Stimulated activated CD4-positive, alpha-beta T cell treated with anti-CD3 and anti-CD28 coated beads, Interleukin-15, amount 100 ng/mL, for 24 hours (primary cell): Measurements from ENCODE around the gene CROCC2.
A peak's percentile ranks its signal among the peaks of the same experiment; 100 is the strongest.

ENCODE experiments used
- DNase-seq: peaks from one replicate; pipeline ENCODE4 v3.0.0-alpha.2; 2020

CROCC2 gene

GRCh38 chr2:241025639-241026038, 119.5 kb downstream of the CROCC2 start:
- no peak for DNase-seq

GRCh38 chr2:241029599-241030332, 123.6 kb downstream of the CROCC2 start:
- no peak for DNase-seq

- DNase-seq, result no peak
These were observed 124.2 kb downstream of the CROCC2 start for GRCh38 chr2:241030333-241030680.

- no peak for DNase-seq
These were observed 124.7 kb downstream of the CROCC2 start for GRCh38 chr2:241030883-241031282.

- DNase-seq, result no peak
These were observed 125.5 kb downstream of the CROCC2 start for GRCh38 chr2:241031436-241032165.

- DNase-seq, result no peak
These were observed 127.3 kb downstream of the CROCC2 start for GRCh38 chr2:241033336-241033987.

- DNase-seq, result no peak
These were observed 127.9 kb downstream of the CROCC2 start for GRCh38 chr2:241033994-241034393.

GRCh38 chr2:241034490-241035141, 128.5 kb downstream of the CROCC2 start:
- no peak for DNase-seq

GRCh38 chr2:241035142-241035817, 129.1 kb downstream of the CROCC2 start:
- no peak for DNase-seq

- DNase-seq, result no peak
These were observed 129.8 kb downstream of the CROCC2 start for GRCh38 chr2:241035818-241036396.

- DNase-seq, result peak; percentile 63
These were observed 130.3 kb downstream of the CROCC2 start for GRCh38 chr2:241036397-241036963.

GRCh38 chr2:241036964-241037421, 130.9 kb downstream of the CROCC2 start:
- no peak for DNase-seq

GRCh38 chr2:241037498-241037897, 131.4 kb downstream of the CROCC2 start:
- DNase-seq, result no peak

- no peak for DNase-seq
These were observed 132.4 kb downstream of the CROCC2 start for GRCh38 chr2:241038374-241039180.

GRCh38 chr2:241039416-241039815, 133.3 kb downstream of the CROCC2 start:
- no peak for DNase-seq

- DNase-seq, result no peak
These were observed 134.1 kb downstream of the CROCC2 start for GRCh38 chr2:241040081-241040803.

GRCh38 chr2:241041589-241042158, 135.5 kb downstream of the CROCC2 start:
- DNase-seq, result no peak
